ENCODE measurements around the gene RASGRF1.

Gene RASGRF1

GRCh38 chr15:79088426-79089205 lies 2.0 kb downstream of the RASGRF1 start:
- ATAC-seq = no peak
- TF ChIP-seq PPARA (CRISPR knock-in tag; IDR thresholded peaks at IDR 0.05; ENCODE audit: borderline replicate concordance) = no peak
- no peak for TF ChIP-seq SNAI2 (CRISPR knock-in tag; IDR thresholded peaks at IDR 0.05)
- TF ChIP-seq CSDC2 (CRISPR knock-in tag; IDR thresholded peaks at IDR 0.05) = no peak
- no peak for TF ChIP-seq TSHZ2 (CRISPR knock-in tag; IDR thresholded peaks at IDR 0.05)
- TF ChIP-seq ARNTL (CRISPR knock-in tag; IDR thresholded peaks at IDR 0.05; ENCODE audit: borderline replicate concordance, low read depth) = no peak
- no peak for TF ChIP-seq TOX (CRISPR knock-in tag; IDR thresholded peaks at IDR 0.05; ENCODE audit: borderline replicate concordance)
- TF ChIP-seq CREB5 (CRISPR knock-in tag; IDR thresholded peaks at IDR 0.05; ENCODE audit: low read depth) = no peak
- TF ChIP-seq ZC3H10 (CRISPR knock-in tag; IDR thresholded peaks at IDR 0.05) = no peak
- TF ChIP-seq ZNF565 (CRISPR knock-in tag; conservative IDR thresholded peaks at IDR 0.05; ENCODE audit: low read depth) = no peak
- TF ChIP-seq TCF4 (CRISPR knock-in tag; IDR thresholded peaks at IDR 0.05; ENCODE audit: borderline replicate concordance) = no peak
- no peak for TF ChIP-seq CSRNP3 (CRISPR knock-in tag; IDR thresholded peaks at IDR 0.05)
- TF ChIP-seq ESRRG (CRISPR knock-in tag; IDR thresholded peaks at IDR 0.05) = no peak
- TF ChIP-seq PATZ1 (CRISPR knock-in tag; IDR thresholded peaks at IDR 0.05; ENCODE audit: borderline replicate concordance) = no peak
- no peak for TF ChIP-seq ZNF70 (CRISPR knock-in tag; IDR thresholded peaks at IDR 0.05)
- TF ChIP-seq GLIS3 (CRISPR knock-in tag; IDR thresholded peaks at IDR 0.05) = no peak

- ATAC-seq = no peak
- TF ChIP-seq PATZ1 (CRISPR knock-in tag; IDR thresholded peaks at IDR 0.05; ENCODE audit: borderline replicate concordance) = no peak
- no peak for TF ChIP-seq SNAI2 (CRISPR knock-in tag; IDR thresholded peaks at IDR 0.05)
- no peak for TF ChIP-seq ZC3H10 (CRISPR knock-in tag; IDR thresholded peaks at IDR 0.05)
- no peak for TF ChIP-seq TCF4 (CRISPR knock-in tag; IDR thresholded peaks at IDR 0.05; ENCODE audit: borderline replicate concordance)
- TF ChIP-seq GLIS3 (CRISPR knock-in tag; IDR thresholded peaks at IDR 0.05) = no peak
- TF ChIP-seq CSRNP3 (CRISPR knock-in tag; IDR thresholded peaks at IDR 0.05) = no peak
- TF ChIP-seq ARNTL (CRISPR knock-in tag; IDR thresholded peaks at IDR 0.05; ENCODE audit: borderline replicate concordance, low read depth) = no peak
- TF ChIP-seq TSHZ2 (CRISPR knock-in tag; IDR thresholded peaks at IDR 0.05) = no peak
- TF ChIP-seq CREB5 (CRISPR knock-in tag; IDR thresholded peaks at IDR 0.05; ENCODE audit: low read depth) = no peak
- no peak for TF ChIP-seq TOX (CRISPR knock-in tag; IDR thresholded peaks at IDR 0.05; ENCODE audit: borderline replicate concordance)
- no peak for TF ChIP-seq ZNF8 (CRISPR knock-in tag; IDR thresholded peaks at IDR 0.05)
- no peak for TF ChIP-seq ZFP30 (CRISPR knock-in tag; IDR thresholded peaks at IDR 0.05)
Observed at GRCh38 chr15:79086814-79087213, 3.8 kb downstream of the RASGRF1 start.

Measured in SK-N-SH treated with all-trans-retinoic acid at 6 μM for 48 hours (cell line).